GM12878 (cell line): Measurements from ENCODE around the gene DHCR24. TPM values are rescaled to one million over a fixed set of nuclear protein-coding genes. Genes with fewer than 3 reads are reported as not detected.
"Not testable (repeated sequence)": the region's sequence is repeated elsewhere in the genome, so short reads cannot be mapped to it uniquely, and the experiment has no call there.

Source experiments
- ATAC-seq: fragments of 200-7000 bp; cut with Tn5 transposase; 3 replicates; pipeline ENCODE4 v1.9.1; 2020; ENCODE audit warnings: mild to moderate bottlenecking, moderate library complexity
- BruUV-seq: library from RNA; stranded (reverse); fragments of 400-500 nt; replicated peaks from 2 replicates; lab custom pipeline; 2021; lab: Mats Ljungman, UMichigan
- CTCF ChIA-PET: fragments of 300-600 bp; sonication (Branson Sonifier 250); formaldehyde crosslinking; extraction: SDS; loops from one replicate; lab custom pipeline; 2021; ENCODE audit warnings: inconsistent platforms; lab: Yijun Ruan, JAX
- POLR2A ChIA-PET: fragments of 350-600 bp; formaldehyde crosslinking; extraction: SDS; loops from one replicate; lab custom pipeline; 2021; ENCODE audit warnings: inconsistent platforms; lab: Charles Lee
- RAD21 ChIA-PET: fragments of 300-600 bp; sonication (Branson Sonifier 250); formaldehyde crosslinking; loops from one replicate; lab custom pipeline; 2023; ENCODE audit warnings: antibody characterized with exemption; ENCODE audit not compliant: unreplicated experiment; lab: Charles Lee
- SMC1A ChIA-PET: fragments of 300-600 bp; sonication (Branson Sonifier 250); formaldehyde crosslinking; loops from one replicate; lab custom pipeline; 2023; ENCODE audit not compliant: unreplicated experiment, uncharacterized antibody; lab: Charles Lee
- DNase-seq: peaks from one replicate; pipeline ENCODE4 v3.0.0-alpha.2; 2011; ENCODE audit warnings: low read depth, low spot score
- FAIRE-seq: peaks from 3 replicates; lab custom pipeline; 2011; peaks lifted over from hg19 to GRCh38; lab: Jason Lieb, UNC
- H2AFZ ChIP-seq: 2 replicates; pipeline ENCODE4 v1.6.0; 2011; ENCODE audit warnings: low read depth, low read length, control low read depth; ENCODE audit not compliant: control insufficient read depth
- H3K27ac ChIP-seq: 2 replicates; pipeline ENCODE4 v1.5.1; 2011; ENCODE audit warnings: control low read depth; ENCODE audit not compliant: control insufficient read depth, insufficient read depth
- H3K27me3 ChIP-seq, 2 experiments: replicated peaks in 1 of 2; 2 replicates each; pipeline versions ENCODE4 v1.6.0 to v1.6.1; 2011; ENCODE audit warnings: low read length in 1 of 2; ENCODE audit not compliant: control insufficient read depth in 2 of 2, insufficient read depth in 2 of 2
- H3K36me3 ChIP-seq, 2 experiments: 2 replicates each; pipeline ENCODE4 v1.5.1; 2011; ENCODE audit warnings: low read length in 1 of 2; ENCODE audit not compliant: control insufficient read depth in 2 of 2, insufficient read depth in 2 of 2
- H3K4me1 ChIP-seq: 2 replicates; pipeline ENCODE4 v1.6.1; 2011; ENCODE audit warnings: mild to moderate bottlenecking, low read length, moderate library complexity, mixed read lengths; ENCODE audit not compliant: control insufficient read depth, insufficient read depth
- H3K4me2 ChIP-seq: 2 replicates; pipeline ENCODE4 v1.6.0; 2011; ENCODE audit warnings: control low read depth; ENCODE audit not compliant: control insufficient read depth, insufficient read depth
- H3K4me3 ChIP-seq: fragments of 200-600 bp; sonication (generic); 2 replicates; pipeline ENCODE4 v1.5.1; 2016
- H3K79me2 ChIP-seq: 2 replicates; pipeline ENCODE4 v1.6.0; 2011; ENCODE audit warnings: low read length; ENCODE audit not compliant: control insufficient read depth, insufficient read depth
- H3K9ac ChIP-seq: 2 replicates; pipeline ENCODE4 v1.8.0; 2011; ENCODE audit warnings: low read length, control low read depth, mixed read lengths; ENCODE audit not compliant: control insufficient read depth, insufficient read depth
- H3K9me3 ChIP-seq: replicated peaks from 3 replicates; pipeline ENCODE4 v1.5.1; 2011; ENCODE audit warnings: mild to moderate bottlenecking, low read length; ENCODE audit not compliant: control insufficient read depth, insufficient read depth
- H4K20me1 ChIP-seq: 2 replicates; pipeline ENCODE4 v1.6.0; 2011; ENCODE audit not compliant: control insufficient read depth, insufficient read depth
- STAT1 ChIP-seq: fragments of 450-650 bp; conservative IDR thresholded peaks from 2 replicates; pipeline ENCODE4 v1.6.1; 2014; ENCODE audit warnings: antibody characterized with exemption, mild to moderate bottlenecking
- WGBS: methylation state at CpG from one replicate; pipeline ENCODE4 v1.1.6; 2016; ENCODE audit warnings: low lambda C conversion rate; ENCODE audit not compliant: insufficient replicate concordance, insufficient coverage; ENCODE audit errors: missing lambda C conversion rate; 5-methylcytosine and 5-hydroxymethylcytosine counted together
- in situ Hi-C: fragments of 300-500 bp; cut with MboI; formaldehyde crosslinking; loops from 9 replicates; pipeline ENCODE4 v1.14.3; 2018; ENCODE audit warnings: mixed read lengths
- intact Hi-C: fragments of 100-400 bp; cut with micrococcal nuclease; formaldehyde crosslinking; loops from one replicate; pipeline ENCODE4 v1.14.2; 2022; ENCODE audit not compliant: unreplicated experiment
- polyA plus RNA-seq, 11 experiments: library from polyadenylated mRNA; depleted of rRNA in 4 of 11; unstranded in 6 of 11; stranded (reverse) in 5 of 11; fragments of >200 nt; fragmentation: Nextera tagmentation in 4 of 11; fragmentation: Illumina TruSeq in 1 of 11; extraction: Ambion mirVana in 4 of 11; extraction: Trizol in 1 of 11; gene quantifications; 1 replicate in 1 of 11; 2 replicates in 10 of 11; pipeline versions ENCODE4 v1.2.1 to v1.2.3, GENCODE V29; 2011 to 2016; ENCODE audit warnings: inconsistent platforms in 2 of 11, missing spikeins in 2 of 11, low read depth in 1 of 11
- total RNA-seq, 4 experiments: library from RNA; depleted of rRNA in 3 of 4; stranded (reverse); fragments of >200 nt in 3 of 4; fragmentation: Illumina TruSeq in 1 of 4; extraction: Trizol in 1 of 4; gene quantifications; 2 replicates each; pipeline versions ENCODE4 v1.2.1 to v1.2.3, GENCODE V29; 2013 to 2021

DHCR24 gene
- total and polyA plus RNA-seq, 10 of the 15 experiments (the other 5 are each of a cell fraction or from before 2014, with no cell fraction given), result 23.3 to 169 (median 120) TPM

DNA sequence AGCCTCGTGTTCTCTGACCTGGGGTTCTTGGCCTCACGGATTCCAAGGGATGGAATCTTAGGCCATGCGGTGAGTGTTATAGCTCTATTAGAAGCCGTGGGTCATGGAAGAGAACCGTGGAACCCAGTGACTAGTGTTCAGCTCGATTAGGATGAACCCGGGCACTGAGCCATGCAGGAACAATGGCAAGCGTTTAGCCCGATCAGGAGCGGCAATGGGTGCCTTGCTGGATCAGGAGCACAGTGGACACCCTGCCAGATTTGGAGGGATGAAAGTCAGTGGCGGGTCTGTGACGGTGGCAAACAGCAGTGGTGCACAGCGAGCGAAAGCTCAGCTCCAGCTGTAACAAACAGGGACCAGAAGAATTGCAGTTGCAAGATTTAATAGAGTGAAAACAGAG is 24.1 kb upstream of the DHCR24 start:
- H3K4me2 ChIP-seq, SMC1A ChIA-PET, in situ Hi-C loops, H3K4me1 ChIP-seq, POLR2A ChIA-PET, BruUV-seq, H3K27me3 ChIP-seq, H4K20me1 ChIP-seq, H3K27ac ChIP-seq, ATAC-seq, RAD21 ChIA-PET, FAIRE-seq, H3K9me3 ChIP-seq, H3K4me3 ChIP-seq, H3K9ac ChIP-seq, H3K36me3 ChIP-seq, H2AFZ ChIP-seq, H3K79me2 ChIP-seq, DNase-seq, intact Hi-C loops: not testable (repeated sequence)
- CTCF ChIA-PET, result interaction anchor here (0.9 to 1.5 kb wide), 2 partner anchors 34 to 86 kb away, joined by 3 to 6 read pairs; no protein-coding TSS in a partner anchor
- WGBS, result 52% methylated on average over 14 of the region's 14 CpGs

DNA sequence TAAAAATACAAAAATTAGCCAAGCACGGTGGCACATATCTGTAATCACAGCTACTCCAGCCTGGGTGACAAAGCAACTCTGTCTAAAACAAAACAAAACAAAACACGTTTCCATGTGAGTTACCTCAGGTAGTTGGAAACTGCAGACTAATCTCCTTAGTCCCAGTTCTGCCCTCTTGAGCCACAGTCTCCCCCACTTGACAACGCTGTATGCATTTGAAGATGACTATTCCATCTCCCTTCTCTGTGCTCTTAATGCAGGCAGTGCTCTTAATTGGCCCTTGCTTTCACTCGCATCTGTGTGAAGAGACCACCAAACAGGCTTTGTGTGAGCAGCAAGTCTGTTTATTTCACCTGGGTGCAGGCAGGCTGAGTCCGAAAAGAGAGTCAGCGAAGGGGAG is 19.6 kb upstream of the DHCR24 start:
- 59% methylated on average over 6 of the region's 6 CpGs for WGBS
- in situ Hi-C loops (no loop called here), intact Hi-C loops (no loop called here)
- POLR2A ChIA-PET, result no interaction called here
- RAD21 ChIA-PET, result no interaction called here
- FAIRE-seq, result no peak
- BruUV-seq, result no TSS peak
- no peaks in the 10 kb centered on the region for H3K9me3 ChIP-seq
- no peak for DNase-seq
- H3K4me3 ChIP-seq, result no peak overlapping the region
- H2AFZ ChIP-seq, result no peak overlapping the region
- H3K27me3 ChIP-seq, result no peaks in the 10 kb centered on the region
- no peak for TF ChIP-seq STAT1
- CTCF ChIA-PET, result no interaction called here
- SMC1A ChIA-PET, result no interaction called here
- no peak overlapping the region for H3K27ac ChIP-seq
- no peaks in the 10 kb centered on the region for H3K79me2 ChIP-seq
- H3K9ac ChIP-seq, result no peak overlapping the region
- H3K36me3 ChIP-seq, result no peaks in the 10 kb centered on the region
- H3K4me2 ChIP-seq, result no peak overlapping the region
- H3K4me1 ChIP-seq, result no peaks in the 10 kb centered on the region
- ATAC-seq, result no peak
- H4K20me1 ChIP-seq, result no peaks in the 10 kb centered on the region
